Keratinocyte (primary cell): Measurements from ENCODE around the gene LGR6.

Experiments used
- CTCF ChIP-seq, 3 experiments: IDR thresholded peaks in 1 of 3; conservative IDR thresholded peaks in 1 of 3; optimal IDR thresholded peaks in 1 of 3; 2 replicates in 2 of 3; 3 replicates in 1 of 3; pipeline versions ENCODE3 to v1.5.1; 2011; ENCODE audit warnings: low read length in 3 of 3, mild to moderate bottlenecking in 3 of 3, moderate library complexity in 2 of 3, control low read depth in 1 of 3, inconsistent platforms in 1 of 3; ENCODE audit not compliant: insufficient read depth in 2 of 3; ENCODE audit errors: extremely low read depth in 1 of 3
- EZH2 ChIP-seq: IDR thresholded peaks from one replicate; pipeline ENCODE4 v1.6.1; 2012; ENCODE audit warnings: inconsistent platforms, mild to moderate bottlenecking, low read length, moderate library complexity

- TF ChIP-seq CTCF (optimal IDR thresholded peaks at IDR 0.05 in 1 of 3, IDR thresholded peaks at IDR 0.05 in 1 of 3, conservative IDR thresholded peaks at IDR 0.05 in 1 of 3; ENCODE audit: extremely low read depth in 1 of 3, insufficient read depth in 2 of 3, low read length in 3 of 3) (no peak), EZH2 (no peak)
Measured at GRCh38 chr1:202182040-202182877, 11.3 kb upstream of the LGR6 start.
